Measurements from ENCODE around the gene C1R.

DNA sequence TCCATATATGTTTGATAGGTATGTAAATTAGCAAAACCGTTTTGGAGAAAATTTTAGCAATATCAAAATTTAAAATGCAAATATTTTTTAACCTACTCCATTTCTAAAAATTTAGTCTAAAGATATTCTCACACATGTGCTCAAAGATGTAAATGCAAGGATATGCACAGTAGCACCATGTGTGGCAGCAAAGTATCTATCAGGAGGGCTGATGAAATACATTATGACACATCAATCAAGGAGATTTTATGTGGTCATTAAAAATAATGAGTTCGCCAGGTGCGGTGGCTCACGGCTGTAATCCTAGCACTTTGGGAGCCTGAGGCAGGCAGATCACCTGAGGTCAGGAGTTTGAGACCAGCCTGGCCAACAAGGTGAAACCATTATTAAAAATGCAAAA lies 8.0 kb upstream of the C1R start:
- TF ChIP-seq, protein P1, sequence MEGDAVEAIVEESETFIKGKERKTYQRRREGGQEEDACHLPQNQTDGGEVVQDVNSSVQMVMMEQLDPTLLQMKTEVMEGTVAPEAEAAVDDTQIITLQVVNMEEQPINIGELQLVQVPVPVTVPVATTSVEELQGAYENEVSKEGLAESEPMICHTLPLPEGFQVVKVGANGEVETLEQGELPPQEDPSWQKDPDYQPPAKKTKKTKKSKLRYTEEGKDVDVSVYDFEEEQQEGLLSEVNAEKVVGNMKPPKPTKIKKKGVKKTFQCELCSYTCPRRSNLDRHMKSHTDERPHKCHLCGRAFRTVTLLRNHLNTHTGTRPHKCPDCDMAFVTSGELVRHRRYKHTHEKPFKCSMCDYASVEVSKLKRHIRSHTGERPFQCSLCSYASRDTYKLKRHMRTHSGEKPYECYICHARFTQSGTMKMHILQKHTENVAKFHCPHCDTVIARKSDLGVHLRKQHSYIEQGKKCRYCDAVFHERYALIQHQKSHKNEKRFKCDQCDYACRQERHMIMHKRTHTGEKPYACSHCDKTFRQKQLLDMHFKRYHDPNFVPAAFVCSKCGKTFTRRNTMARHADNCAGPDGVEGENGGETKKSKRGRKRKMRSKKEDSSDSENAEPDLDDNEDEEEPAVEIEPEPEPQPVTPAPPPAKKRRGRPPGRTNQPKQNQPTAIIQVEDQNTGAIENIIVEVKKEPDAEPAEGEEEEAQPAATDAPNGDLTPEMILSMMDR (conservative IDR thresholded peaks at IDR 0.05; ENCODE audit: low read length): no peak
- no peak for TF ChIP-seq EZH2phosphoT487 (IDR thresholded peaks at IDR 0.05; ENCODE audit: borderline replicate concordance)
